Measurements from ENCODE around the gene PLCB3. TPM values are rescaled to one million over a fixed set of nuclear protein-coding genes. Genes with fewer than 3 reads are reported as not detected.

PLCB3 gene
- total RNA-seq, 4 donors from 2014 or later = 14.7 to 26.5 (median 19.7) TPM

- ATAC-seq (ENCODE audit: low FRiP score) = peak; percentile 88
- DNase-seq (ENCODE audit: low spot score) = peak; percentile 87
- TF ChIP-seq CTCF (IDR thresholded peaks at IDR 0.05) = no peak
These were observed 66.1 kb downstream of the PLCB3 start, which contains the start of gene TRMT112 for GRCh38 chr11:64317325-64317960. Gene TRMT112, minus strand, starts transcription at chr11:64317559. Its CDS starts 33 bp downstream, at chr11:64317526.

- peak; percentile 88 for ATAC-seq (ENCODE audit: low FRiP score)
- peak; percentile 86 for DNase-seq (ENCODE audit: low spot score)
- no peak for TF ChIP-seq CTCF (IDR thresholded peaks at IDR 0.05)
These were observed 66.8 kb downstream of the PLCB3 start, which contains the start of gene PRDX5 for GRCh38 chr11:64317961-64318765. Gene PRDX5, plus strand, starts transcription at chr11:64318121. Its CDS starts 95 bp downstream, at chr11:64318216.

Small RNAs within 50 kb of the gene (small RNA-seq; reads per million reads assigned to genes)
- gene RF00019 = not detected

Other genes with a start within 250 kb of the PLCB3 start
- not detected for gene FLRT1, start 215.6 kb upstream of the PLCB3 start, total RNA-seq
- gene MACROD1, start 85.4 kb upstream of the PLCB3 start, total RNA-seq = 10 to 100 TPM; 13.8 to 40.9 (median 26.2) TPM
- 100 to 1,000 TPM in 2 of 4 donors, 10 to 100 TPM in 2; 73.0 to 174 (median 135) TPM for gene STIP1, start 65.4 kb upstream of the PLCB3 start, total RNA-seq
- gene FERMT3, start 44.8 kb upstream of the PLCB3 start, total RNA-seq = 100 to 1,000 TPM in 1 of 4 donors, 10 to 100 TPM in 3; 35.0 to 101 (median 45.6) TPM
- gene TRPT1, start 25.3 kb upstream of the PLCB3 start, total RNA-seq = 10 to 100 TPM; 26.3 to 56.6 (median 37.3) TPM
- 10 to 100 TPM; 22.8 to 47.8 (median 38.0) TPM for gene NUDT22, start 25.3 kb upstream of the PLCB3 start, total RNA-seq
- 10 to 100 TPM; 19.2 to 25.8 (median 21.6) TPM for gene DNAJC4, start 21.0 kb upstream of the PLCB3 start, total RNA-seq
- 100 to 1,000 TPM in 3 of 4 donors, 10 to 100 TPM in 1; 89.2 to 172 (median 149) TPM for gene VEGFB, start 16.9 kb upstream of the PLCB3 start, total RNA-seq
- gene FKBP2, start 10.4 kb upstream of the PLCB3 start, total RNA-seq = 10 to 100 TPM; 41.8 to 78.5 (median 49.5) TPM
- gene PPP1R14B, start 4.6 kb upstream of the PLCB3 start, total RNA-seq = 100 to 1,000 TPM in 1 of 4 donors, 10 to 100 TPM in 3; 95.0 to 140 (median 97.9) TPM
- gene BAD, start 33.1 kb downstream of the PLCB3 start, total RNA-seq = 10 to 100 TPM; 47.9 to 89.7 (median 78.8) TPM
- 10 to 100 TPM in 3 of 4 donors, 1 to 10 TPM in 1; 8.2 to 20.6 (median 12.7) TPM for gene GPR137, start 34.3 kb downstream of the PLCB3 start, total RNA-seq
- gene KCNK4, start 39.8 kb downstream of the PLCB3 start, total RNA-seq = not detected
- gene CATSPERZ, start 48.8 kb downstream of the PLCB3 start, total RNA-seq = not detected
- 10 to 100 TPM; 32.1 to 50.8 (median 44.6) TPM for gene ESRRA, start 54.0 kb downstream of the PLCB3 start, total RNA-seq
- gene TRMT112, start 66.0 kb downstream of the PLCB3 start, total RNA-seq = 100 to 1,000 TPM; 180 to 263 (median 215) TPM
- 100 to 1,000 TPM; 174 to 263 (median 238) TPM for gene PRDX5, start 66.6 kb downstream of the PLCB3 start, total RNA-seq
- gene CCDC88B, start 88.7 kb downstream of the PLCB3 start, total RNA-seq = 10 to 100 TPM in 2 of 4 donors, 1 to 10 TPM in 2; 6.2 to 24.1 (median 10.3) TPM
- 10 to 100 TPM; 15.7 to 64.2 (median 28.1) TPM for gene RPS6KA4, start 107.6 kb downstream of the PLCB3 start, total RNA-seq

Data from omental fat pad (tissue), 4 donors.